Neural progenitor cell (in vitro differentiated cells): Measurements from ENCODE around the gene CDKN2A. TPM values are rescaled to one million over a fixed set of nuclear protein-coding genes. Genes with fewer than 3 reads are reported as not detected.

Source experiments
- DNase-seq: peaks from one replicate; pipeline ENCODE4 v3.0.0-alpha.2; 2016; ENCODE audit warnings: low spot score
- H2AFZ ChIP-seq: fragments of 200-600 bp; sonication (generic); replicated peaks from 2 replicates; pipeline ENCODE4 v1.6.1; 2016; ENCODE audit warnings: antibody characterized with exemption
- H3F3A ChIP-seq: fragments of 200-600 bp; sonication (generic); 2 replicates; pipeline ENCODE4 v1.6.1; 2016; ENCODE audit warnings: antibody characterized with exemption, low read depth
- H3K27ac ChIP-seq: fragments of 200-600 bp; sonication (generic); 2 replicates; pipeline ENCODE4 v1.5.1; 2016; ENCODE audit warnings: mild to moderate bottlenecking
- H3K27me3 ChIP-seq: fragments of 200-600 bp; sonication (generic); 2 replicates; pipeline ENCODE4 v1.6.1; 2016; ENCODE audit warnings: mild to moderate bottlenecking, moderate library complexity
- H3K36me3 ChIP-seq: fragments of 200-600 bp; sonication (generic); 2 replicates; pipeline ENCODE4 v1.5.1; 2016
- H3K4me1 ChIP-seq: fragments of 200-600 bp; sonication (generic); 2 replicates; pipeline ENCODE4 v1.6.1; 2016; ENCODE audit warnings: mixed run types
- H3K4me2 ChIP-seq: fragments of 200-600 bp; sonication (generic); 2 replicates; pipeline ENCODE4 v1.6.1; 2016
- H3K4me3 ChIP-seq: fragments of 200-600 bp; sonication (generic); 2 replicates; pipeline ENCODE4 v1.5.1; 2016
- H3K79me2 ChIP-seq: fragments of 200-600 bp; sonication (generic); 2 replicates; pipeline ENCODE4 v1.6.1; 2016; ENCODE audit warnings: low read depth
- H3K9ac ChIP-seq: fragments of 200-600 bp; sonication (generic); 2 replicates; pipeline ENCODE4 v1.6.1; 2016
- H3K9me3 ChIP-seq: fragments of 200-600 bp; sonication (generic); 2 replicates; pipeline ENCODE4 v1.5.1; 2016; ENCODE audit warnings: low read depth
- H4K20me1 ChIP-seq: fragments of 200-600 bp; sonication (generic); 2 replicates; pipeline ENCODE4 v1.6.1; 2016; ENCODE audit warnings: low read depth
- H3K27ac Mint-ChIP-seq: 3 replicates; pipeline ENCODE4 v1.8.0; 2021; ENCODE audit warnings: mixed read lengths
- H3K27me3 Mint-ChIP-seq: 2 replicates; pipeline ENCODE4 v1.8.0; 2022; ENCODE audit warnings: low read depth, mild to moderate bottlenecking, inconsistent platforms, moderate library complexity, mixed read lengths; ENCODE audit not compliant: insufficient read depth
- H3K36me3 Mint-ChIP-seq: 3 replicates; pipeline ENCODE4 v1.8.0; 2021; ENCODE audit warnings: mixed read lengths
- H3K4me1 Mint-ChIP-seq: 3 replicates; pipeline ENCODE4 v1.8.0; 2021; ENCODE audit warnings: mixed read lengths
- H3K4me3 Mint-ChIP-seq: 3 replicates; pipeline ENCODE4 v1.8.0; 2021; ENCODE audit warnings: mild to moderate bottlenecking, moderate library complexity, mixed read lengths
- H3K9me3 Mint-ChIP-seq: 3 replicates; pipeline ENCODE4 v1.8.0; 2020; ENCODE audit warnings: mixed read lengths
- EZH2 ChIP-seq: fragments of 200-600 bp; sonication (generic); IDR thresholded peaks from 2 replicates; pipeline ENCODE4 v1.6.1; 2017; ENCODE audit warnings: antibody characterized with exemption, mild to moderate bottlenecking, moderate library complexity
- EZH2phosphoT487 ChIP-seq: fragments of 200-600 bp; sonication (generic); IDR thresholded peaks from 2 replicates; pipeline ENCODE4 v1.6.1; 2017; ENCODE audit warnings: antibody characterized with exemption
- total RNA-seq: library from RNA; depleted of rRNA; stranded (reverse); fragments of >200 nt; gene quantifications from 2 replicates; pipeline ENCODE4 v1.2.3, GENCODE V29; 2015; ENCODE audit warnings: low replicate concordance
- TF ChIP-seq, protein P1 (sequence below): fragments of 200-600 bp; sonication (generic); IDR thresholded peaks from 2 replicates; pipeline ENCODE4 v1.5.1; 2017; ENCODE audit warnings: antibody characterized with exemption, mild to moderate bottlenecking

CDKN2A gene
- total RNA-seq, 1 donor from 2014 or later: not detected

DNA sequence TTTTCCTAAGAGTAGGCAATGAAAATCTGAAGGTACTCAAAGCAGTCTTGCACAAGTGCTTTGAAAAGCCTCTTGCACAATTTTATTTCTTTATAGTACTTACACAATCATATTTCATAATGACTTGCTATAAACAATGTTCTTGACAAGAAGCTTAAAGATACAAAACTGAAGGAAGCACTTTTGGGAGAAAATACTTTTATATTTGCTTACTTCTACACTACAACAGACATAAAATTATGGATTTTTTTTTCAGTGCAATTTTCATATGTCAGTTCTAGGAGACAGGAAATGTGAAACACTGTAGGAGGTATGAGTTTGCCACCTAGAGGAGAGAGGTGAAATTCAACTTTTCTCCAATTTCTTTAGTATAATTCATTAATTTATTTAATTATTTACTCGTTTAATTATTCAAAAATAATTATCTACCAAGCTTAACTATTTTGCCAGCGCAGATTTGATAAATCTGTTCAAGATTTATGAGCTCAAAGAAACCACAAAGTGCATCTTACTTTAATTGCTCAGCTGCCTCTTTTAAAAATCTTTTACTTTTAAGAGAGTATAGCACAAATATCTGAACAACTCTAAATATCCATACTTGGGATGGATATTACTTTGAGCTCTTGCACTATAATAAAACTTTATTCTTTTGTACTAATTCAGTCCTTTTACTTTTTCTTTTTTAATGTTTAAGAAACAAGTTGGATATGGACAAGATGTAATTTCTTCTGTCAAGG is 43.9 kb upstream of the CDKN2A start:
- no peak for TF ChIP-seq EZH2phosphoT487
- TF ChIP-seq, protein P1, sequence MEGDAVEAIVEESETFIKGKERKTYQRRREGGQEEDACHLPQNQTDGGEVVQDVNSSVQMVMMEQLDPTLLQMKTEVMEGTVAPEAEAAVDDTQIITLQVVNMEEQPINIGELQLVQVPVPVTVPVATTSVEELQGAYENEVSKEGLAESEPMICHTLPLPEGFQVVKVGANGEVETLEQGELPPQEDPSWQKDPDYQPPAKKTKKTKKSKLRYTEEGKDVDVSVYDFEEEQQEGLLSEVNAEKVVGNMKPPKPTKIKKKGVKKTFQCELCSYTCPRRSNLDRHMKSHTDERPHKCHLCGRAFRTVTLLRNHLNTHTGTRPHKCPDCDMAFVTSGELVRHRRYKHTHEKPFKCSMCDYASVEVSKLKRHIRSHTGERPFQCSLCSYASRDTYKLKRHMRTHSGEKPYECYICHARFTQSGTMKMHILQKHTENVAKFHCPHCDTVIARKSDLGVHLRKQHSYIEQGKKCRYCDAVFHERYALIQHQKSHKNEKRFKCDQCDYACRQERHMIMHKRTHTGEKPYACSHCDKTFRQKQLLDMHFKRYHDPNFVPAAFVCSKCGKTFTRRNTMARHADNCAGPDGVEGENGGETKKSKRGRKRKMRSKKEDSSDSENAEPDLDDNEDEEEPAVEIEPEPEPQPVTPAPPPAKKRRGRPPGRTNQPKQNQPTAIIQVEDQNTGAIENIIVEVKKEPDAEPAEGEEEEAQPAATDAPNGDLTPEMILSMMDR: peak; percentile 48
- H3K27ac ChIP-seq: no peak overlapping the region

DNA sequence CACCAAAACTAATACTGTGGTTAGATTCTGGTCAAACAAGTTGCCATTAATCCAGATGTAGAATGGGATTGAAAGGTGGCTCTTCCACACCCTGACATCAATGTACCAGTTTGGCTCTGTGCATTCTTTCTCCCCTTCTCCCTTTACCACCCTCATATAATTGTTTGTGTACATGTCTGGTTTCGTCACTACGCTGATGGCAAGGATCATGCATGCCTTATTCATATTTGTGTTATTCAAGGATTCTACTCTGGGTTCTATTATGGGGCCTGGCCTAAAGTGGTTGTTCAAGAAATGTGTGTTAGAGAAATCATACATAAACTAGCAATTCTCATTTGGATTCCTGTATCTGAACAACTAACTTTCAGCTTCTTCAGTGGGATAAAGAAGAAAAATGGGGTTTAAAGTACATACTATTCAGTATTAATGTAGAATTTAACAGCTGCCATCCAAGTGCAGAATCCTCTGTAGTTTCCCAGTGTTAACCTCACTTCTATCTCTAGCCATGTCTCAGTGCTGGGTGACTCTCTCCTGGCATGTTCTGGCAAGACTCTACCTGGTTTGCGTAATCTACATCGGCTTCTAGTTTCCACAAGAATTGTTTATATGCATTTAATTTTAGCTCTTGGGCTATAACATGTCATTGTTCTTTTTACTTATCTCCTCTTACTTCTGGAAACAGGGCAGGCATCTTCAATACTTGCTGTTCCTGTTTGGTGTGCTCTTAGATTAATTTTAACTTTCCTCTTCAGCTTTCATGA is 42.9 kb upstream of the CDKN2A start:
- Mint-ChIP-seq H3K36me3 (no peaks in the 10 kb centered on the region), H3K4me3 (no peak overlapping the region), H3K27me3 (no peaks in the 10 kb centered on the region), H3K27ac (no peak overlapping the region), H3K9me3 (no peaks in the 10 kb centered on the region), H3K4me1 (peaks cover 12% of the 10 kb centered on the region)
- Histone ChIP-seq H3K4me1 (no peaks in the 10 kb centered on the region), H3K9ac (no peak overlapping the region), H3K27ac (no peak overlapping the region), H3K4me3 (no peak overlapping the region), H3F3A (no peaks in the 10 kb centered on the region), H3K9me3 (no peaks in the 10 kb centered on the region), H3K79me2 (no peaks in the 10 kb centered on the region), H2AFZ (no peak overlapping the region), H3K36me3 (no peaks in the 10 kb centered on the region), H4K20me1 (no peaks in the 10 kb centered on the region), H3K27me3 (no peaks in the 10 kb centered on the region), H3K4me2 (no peak overlapping the region)
- TF ChIP-seq EZH2phosphoT487 (no peak), EZH2 (no peak)
- TF ChIP-seq, protein P1: no peak
- DNase-seq: no peak

More for the DNA sequence above, 43.9 kb upstream of the CDKN2A start:
- Mint-ChIP-seq H3K27me3 (no peaks in the 10 kb centered on the region), H3K9me3 (no peaks in the 10 kb centered on the region), H3K4me3 (no peak overlapping the region), H3K4me1 (peaks cover 2% of the 10 kb centered on the region), H3K27ac (no peak overlapping the region), H3K36me3 (no peaks in the 10 kb centered on the region)
- Histone ChIP-seq H2AFZ (no peak overlapping the region), H3K36me3 (no peaks in the 10 kb centered on the region), H4K20me1 (no peaks in the 10 kb centered on the region), H3K4me1 (no peaks in the 10 kb centered on the region), H3K9me3 (no peaks in the 10 kb centered on the region), H3K4me3 (no peak overlapping the region), H3K9ac (no peak overlapping the region), H3K4me2 (no peak overlapping the region), H3K27me3 (no peaks in the 10 kb centered on the region), H3K79me2 (no peaks in the 10 kb centered on the region), H3F3A (no peaks in the 10 kb centered on the region)
- no peak for DNase-seq

DNA sequence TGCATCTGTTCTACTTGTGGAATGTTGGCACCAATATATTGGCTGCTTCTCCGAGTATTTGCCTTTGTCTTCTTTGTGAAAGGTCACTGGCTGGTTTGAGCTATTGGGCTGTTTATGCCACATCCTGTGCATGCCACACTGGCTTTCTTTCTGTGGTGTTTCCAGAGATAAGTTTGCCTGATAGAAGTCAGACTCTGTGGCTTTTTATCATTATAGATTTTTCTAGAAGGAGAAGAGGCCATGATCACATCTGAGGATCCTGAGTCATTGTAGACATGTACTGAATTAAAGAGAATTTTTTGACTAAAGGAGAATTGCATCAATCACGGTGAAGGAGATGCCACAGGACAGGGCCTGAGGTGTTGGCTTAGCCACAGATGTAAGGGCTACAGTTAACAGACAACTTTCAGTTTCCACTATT is 41.4 kb upstream of the CDKN2A start:
- Mint-ChIP-seq H3K27me3 (no peaks in the 10 kb centered on the region), H3K36me3 (no peaks in the 10 kb centered on the region), H3K27ac (no peak overlapping the region), H3K9me3 (no peaks in the 10 kb centered on the region), H3K4me3 (no peak overlapping the region), H3K4me1 (peaks cover 12% of the 10 kb centered on the region)
- Histone ChIP-seq H3K79me2 (no peaks in the 10 kb centered on the region), H3K36me3 (no peaks in the 10 kb centered on the region), H4K20me1 (no peaks in the 10 kb centered on the region), H3F3A (no peaks in the 10 kb centered on the region), H3K4me1 (no peaks in the 10 kb centered on the region), H3K4me2 (no peak overlapping the region), H3K27ac (no peak overlapping the region), H3K9ac (no peak overlapping the region), H3K27me3 (no peaks in the 10 kb centered on the region), H2AFZ (no peak overlapping the region), H3K9me3 (no peaks in the 10 kb centered on the region), H3K4me3 (no peak overlapping the region)
- no peak for DNase-seq
- TF ChIP-seq, protein P1: no peak
- no peak for TF ChIP-seq EZH2
- TF ChIP-seq EZH2phosphoT487: no peak
